KOPT-K1 (cell line): Measurements from ENCODE around the gene CHD5.

Experiments used
- H3K27ac ChIP-seq: fragments of 200-600 bp; sonication (generic); 2 replicates; pipeline ENCODE4 v1.5.1; 2016; ENCODE audit warnings: antibody characterized with exemption, mild to moderate bottlenecking, low read depth, low read length; ENCODE audit not compliant: poor library complexity, severe bottlenecking
- H3K36me3 ChIP-seq: fragments of 200-600 bp; sonication (generic); 2 replicates; pipeline ENCODE4 v1.5.1; 2017; ENCODE audit warnings: antibody characterized with exemption, mild to moderate bottlenecking, low read length, moderate library complexity; ENCODE audit not compliant: insufficient read depth
- H3K9me3 ChIP-seq: fragments of 200-600 bp; sonication (generic); 2 replicates; pipeline ENCODE4 v1.5.1; 2017; ENCODE audit warnings: antibody characterized with exemption, low read length, mild to moderate bottlenecking; ENCODE audit not compliant: insufficient read depth, poor library complexity, severe bottlenecking

The CHD5 gene

DNA sequence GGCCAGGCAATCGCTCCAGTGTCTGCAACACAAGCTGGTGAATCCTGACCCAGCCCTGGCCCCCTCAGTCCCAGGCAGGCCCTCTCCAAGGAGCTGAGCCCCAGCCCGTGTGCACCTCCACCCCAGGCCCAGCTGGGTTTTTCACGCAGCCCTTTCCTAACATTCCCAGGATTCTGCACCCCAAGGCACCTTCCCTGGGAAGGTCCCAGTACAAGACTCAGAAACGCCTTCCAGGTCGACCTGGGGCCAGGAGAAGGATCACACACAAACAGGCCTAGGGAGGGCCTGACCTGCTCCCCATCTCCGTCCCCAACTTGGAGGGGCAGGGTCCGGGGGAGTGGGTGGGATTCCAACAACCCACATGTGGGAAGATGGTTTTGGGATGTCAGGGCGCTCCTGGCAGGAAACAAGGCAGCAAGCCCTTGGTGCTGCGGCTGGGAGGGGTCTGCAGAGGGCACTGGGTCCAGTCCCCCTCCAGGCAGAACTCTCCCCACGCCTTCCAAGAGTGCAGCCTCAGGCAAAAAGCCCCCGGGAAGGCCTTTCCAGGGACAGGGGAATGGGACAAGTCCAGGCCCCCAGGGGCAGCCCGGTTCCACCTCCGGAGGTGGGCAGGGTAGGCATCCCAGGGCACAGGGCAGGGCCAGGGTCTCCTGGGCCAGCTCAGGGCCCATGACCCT, 76.1 kb downstream of the CHD5 start:
- H3K36me3 ChIP-seq = peaks cover 9% of the 10 kb centered on the region; the same call in 1 of the 2 replicates
- H3K27ac ChIP-seq = no peak overlapping the region
- no peaks in the 10 kb centered on the region for H3K9me3 ChIP-seq

DNA sequence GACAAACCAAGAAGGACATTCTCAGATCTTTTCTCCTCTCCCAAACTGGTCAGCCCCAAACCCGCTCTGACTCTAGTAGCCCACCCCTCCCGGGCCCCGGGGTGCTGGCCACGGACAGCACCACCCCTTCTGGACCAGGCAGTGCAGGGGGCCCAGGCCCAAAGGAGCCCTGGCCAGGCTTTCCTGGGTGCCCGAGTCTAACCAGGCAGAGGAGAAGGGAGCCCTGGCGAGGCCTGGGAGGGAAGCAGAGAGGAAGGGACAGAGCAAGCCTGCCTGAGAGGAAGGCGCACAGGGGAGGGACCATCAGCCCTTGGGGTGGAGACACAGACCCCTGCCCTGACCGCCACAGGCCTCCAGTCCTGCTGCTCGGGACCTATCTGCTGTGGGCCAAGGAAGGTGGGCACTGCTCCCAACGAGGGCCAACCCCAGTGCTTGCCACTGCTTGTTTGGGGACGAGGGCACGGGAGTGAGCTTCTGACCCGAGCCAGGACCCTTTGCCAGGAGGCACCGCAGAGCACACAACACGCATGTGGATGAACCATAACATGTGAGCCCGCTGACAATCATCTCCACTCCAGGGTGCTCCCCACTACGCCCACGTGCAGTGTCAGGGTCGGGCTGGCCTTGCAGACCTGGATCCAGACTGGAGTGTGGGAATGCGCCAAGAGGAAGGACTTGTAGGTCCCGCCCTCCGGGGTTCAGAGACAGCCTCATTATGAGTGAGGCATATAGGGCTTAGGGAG, 76.8 kb downstream of the CHD5 start:
- Histone ChIP-seq H3K9me3 (no peaks in the 10 kb centered on the region), H3K36me3 (peaks cover 16% of the 10 kb centered on the region), H3K27ac (no peak overlapping the region)

- Histone ChIP-seq H3K27ac (no peak overlapping the region), H3K36me3 (peaks cover 24% of the 10 kb centered on the region), H3K9me3 (no peaks in the 10 kb centered on the region)
These were observed 77.6 kb downstream of the CHD5 start for GRCh38 chr1:6102532-6102845.

DNA sequence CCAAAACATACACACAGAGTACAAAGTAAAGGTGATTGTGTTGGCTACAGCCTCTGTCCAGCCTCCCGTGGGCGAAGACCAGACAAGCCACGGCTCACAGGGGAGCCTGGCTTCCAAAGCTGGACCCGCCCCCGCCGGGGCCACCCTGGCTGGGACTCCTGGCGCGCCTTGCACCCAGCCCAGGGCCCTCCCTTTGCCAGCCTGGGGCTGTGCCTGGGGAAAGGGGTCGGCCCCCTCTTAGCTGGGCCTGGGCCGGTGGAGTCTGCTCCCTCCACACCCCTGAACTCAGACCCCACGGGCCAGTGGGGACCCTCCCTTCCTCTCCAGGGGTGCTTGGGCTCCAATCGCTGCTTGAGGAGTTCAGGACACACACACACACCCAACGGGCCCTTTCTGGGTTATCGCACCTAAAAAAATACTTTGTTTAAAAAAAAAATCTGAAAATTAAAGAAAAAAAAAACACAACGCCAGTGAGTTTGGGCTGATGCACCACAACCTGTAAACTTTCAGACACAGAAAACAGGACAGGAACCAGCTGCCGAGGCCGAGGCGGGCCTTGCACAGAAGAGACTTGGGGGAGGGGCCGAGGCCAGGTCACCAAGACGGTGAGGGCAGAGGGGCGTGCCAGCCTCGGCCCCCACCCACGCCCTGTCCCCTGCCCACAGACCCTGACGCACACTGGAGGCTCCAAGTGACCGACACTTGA, 78.1 kb downstream of the CHD5 start:
- Histone ChIP-seq H3K27ac (no peak overlapping the region), H3K9me3 (no peaks in the 10 kb centered on the region), H3K36me3 (peaks cover 29% of the 10 kb centered on the region)

DNA sequence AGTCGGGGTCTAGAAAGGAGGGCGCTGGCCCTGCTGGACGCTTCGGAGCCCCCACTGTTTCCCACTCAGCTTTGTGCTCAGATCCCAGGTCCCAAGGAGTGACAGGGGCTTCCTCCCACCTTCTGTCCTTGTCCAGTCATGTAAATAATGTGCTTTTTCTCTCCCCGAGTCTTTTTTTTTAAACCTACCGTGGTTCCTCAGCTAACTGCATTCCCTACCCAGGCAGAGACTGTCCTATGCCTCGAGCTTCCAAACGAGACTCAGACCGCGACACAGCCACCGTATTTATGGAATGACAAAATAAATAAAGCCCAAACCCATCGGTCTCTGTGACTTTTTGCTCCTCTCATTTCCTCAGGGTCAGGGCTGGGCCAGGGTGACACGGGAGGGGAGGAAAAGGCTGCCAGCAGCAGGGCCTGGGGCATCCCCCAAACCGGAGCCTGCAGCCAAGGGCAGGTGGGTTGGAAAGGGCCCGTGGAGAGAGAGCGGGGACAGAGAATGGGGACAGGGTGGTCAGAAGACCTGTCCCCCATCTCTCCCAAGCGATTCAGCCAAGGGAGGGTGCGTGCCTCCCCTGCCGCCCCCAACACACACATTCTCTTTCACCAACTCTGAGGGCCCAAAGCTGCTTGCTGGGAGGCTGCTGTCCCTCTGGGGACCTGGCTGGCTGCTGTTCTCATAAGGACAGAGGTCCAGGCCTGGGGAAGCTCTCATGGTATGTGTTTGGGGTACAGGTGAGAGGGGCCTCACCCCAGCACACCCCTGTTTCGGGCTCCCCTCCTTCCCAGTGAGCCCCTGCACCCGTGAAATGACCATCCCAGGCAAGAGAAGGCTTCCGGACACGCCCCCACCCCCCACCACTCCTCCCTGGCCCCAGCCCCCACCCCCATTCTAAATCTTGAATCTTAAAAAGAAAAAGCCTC, 79.0 kb downstream of the CHD5 start:
- Histone ChIP-seq H3K9me3 (no peaks in the 10 kb centered on the region), H3K27ac (no peak overlapping the region), H3K36me3 (peaks cover 38% of the 10 kb centered on the region)

GRCh38 chr1:6099787-6100765, 80.0 kb downstream of the CHD5 start:
- Histone ChIP-seq H3K9me3 (no peaks in the 10 kb centered on the region), H3K36me3 (peaks cover 48% of the 10 kb centered on the region), H3K27ac (no peak overlapping the region)

DNA sequence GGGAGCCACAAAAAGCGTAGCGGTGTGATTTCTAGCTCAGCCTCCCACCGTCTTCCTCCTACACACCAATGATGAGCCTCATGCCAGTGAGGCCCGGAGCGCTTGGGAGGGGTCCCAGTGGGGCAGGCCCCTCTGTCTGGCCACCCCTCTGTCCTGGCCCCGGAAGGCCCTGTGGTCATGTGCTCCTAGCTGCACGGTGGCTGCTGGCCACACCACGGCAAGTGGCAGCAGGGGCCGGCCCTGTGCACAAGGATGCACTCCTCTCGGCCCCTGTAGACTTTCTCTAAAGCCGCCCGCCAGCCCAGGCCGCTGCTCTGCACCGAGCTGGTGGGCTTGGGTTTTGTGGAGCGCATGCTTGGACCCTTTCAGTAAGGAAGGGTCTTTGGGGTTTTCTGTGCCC, 80.8 kb downstream of the CHD5 start:
- Histone ChIP-seq H3K9me3 (no peaks in the 10 kb centered on the region), H3K27ac (no peak overlapping the region), H3K36me3 (peaks cover 56% of the 10 kb centered on the region)

GRCh38 chr1:6098303-6099215, 81.6 kb downstream of the CHD5 start:
- H3K27ac ChIP-seq = no peak overlapping the region
- no peaks in the 10 kb centered on the region for H3K9me3 ChIP-seq
- peaks cover 63% of the 10 kb centered on the region for H3K36me3 ChIP-seq

GRCh38 chr1:6097824-6098223, 82.3 kb downstream of the CHD5 start:
- Histone ChIP-seq H3K27ac (no peak overlapping the region), H3K36me3 (peaks cover 70% of the 10 kb centered on the region), H3K9me3 (no peaks in the 10 kb centered on the region)

DNA sequence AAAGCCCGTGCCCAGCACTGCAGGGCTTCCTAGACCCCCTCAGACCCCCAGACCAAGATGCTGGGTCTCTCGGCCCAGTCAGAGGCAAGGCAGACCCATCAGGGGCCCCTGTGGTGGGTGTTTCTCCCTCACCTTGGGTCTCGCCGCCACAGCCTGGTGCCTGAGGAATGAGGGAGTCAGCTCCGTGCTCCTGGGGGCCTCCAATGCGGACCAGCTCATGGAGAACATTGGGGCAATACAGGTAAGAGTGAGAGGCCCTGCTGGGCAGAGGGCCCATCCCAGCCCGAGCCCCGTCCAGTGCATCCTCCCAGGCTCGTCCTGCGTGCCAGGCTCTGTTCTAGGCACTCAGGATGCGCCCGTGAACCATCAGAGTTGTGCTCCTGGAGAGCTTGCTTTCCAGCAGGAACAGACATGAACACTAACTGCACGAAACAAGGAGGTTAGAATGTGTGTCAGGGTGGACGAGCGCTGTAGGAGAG, 83.0 kb downstream of the CHD5 start:
- Histone ChIP-seq H3K36me3 (peaks cover 77% of the 10 kb centered on the region), H3K9me3 (no peaks in the 10 kb centered on the region), H3K27ac (no peak overlapping the region)

DNA sequence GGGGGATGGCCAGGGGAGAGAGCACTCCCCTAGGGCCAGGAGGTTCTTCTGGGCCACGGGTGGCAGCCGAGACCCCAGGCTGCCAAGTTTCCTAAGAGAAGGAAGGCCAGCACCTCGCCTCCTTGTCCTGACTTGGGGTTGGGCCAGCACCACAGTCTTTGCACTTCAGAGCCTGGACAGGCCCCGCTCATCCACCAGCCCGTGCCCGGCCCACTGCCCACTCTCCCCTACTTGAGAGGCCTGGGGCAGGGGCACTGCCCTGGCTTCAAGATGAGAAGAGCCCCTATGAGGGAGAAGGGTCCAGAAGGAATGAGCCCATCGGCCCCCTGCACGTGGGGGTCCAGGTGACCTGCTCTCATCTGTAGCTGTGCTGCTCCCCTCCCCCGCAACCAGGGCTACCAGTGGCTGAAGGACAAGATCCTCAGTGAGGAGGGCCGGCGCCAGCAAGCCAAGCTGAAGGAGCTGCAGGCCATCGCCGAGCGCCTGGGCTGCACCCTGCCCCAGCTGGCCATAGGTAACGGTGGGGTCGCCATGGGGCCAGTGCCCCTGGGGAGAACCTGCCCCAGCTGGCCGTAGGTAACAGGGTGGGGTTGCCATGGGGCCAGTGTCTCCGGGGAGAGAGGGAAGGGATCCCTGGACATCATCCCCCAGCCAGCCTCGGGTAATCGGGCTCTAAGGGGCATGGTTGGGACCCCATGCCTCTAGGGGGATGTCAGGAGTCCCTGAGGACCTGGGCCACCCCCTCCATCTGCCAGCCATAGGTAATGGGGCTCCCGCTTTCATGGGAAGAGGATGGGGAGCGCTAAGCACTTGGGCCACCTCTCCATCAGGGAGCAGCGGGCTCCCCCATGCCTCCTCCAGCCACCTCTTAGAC, 83.6 kb downstream of the CHD5 start:
- Histone ChIP-seq H3K36me3 (peaks cover 84% of the 10 kb centered on the region), H3K9me3 (no peaks in the 10 kb centered on the region), H3K27ac (no peak overlapping the region)

DNA sequence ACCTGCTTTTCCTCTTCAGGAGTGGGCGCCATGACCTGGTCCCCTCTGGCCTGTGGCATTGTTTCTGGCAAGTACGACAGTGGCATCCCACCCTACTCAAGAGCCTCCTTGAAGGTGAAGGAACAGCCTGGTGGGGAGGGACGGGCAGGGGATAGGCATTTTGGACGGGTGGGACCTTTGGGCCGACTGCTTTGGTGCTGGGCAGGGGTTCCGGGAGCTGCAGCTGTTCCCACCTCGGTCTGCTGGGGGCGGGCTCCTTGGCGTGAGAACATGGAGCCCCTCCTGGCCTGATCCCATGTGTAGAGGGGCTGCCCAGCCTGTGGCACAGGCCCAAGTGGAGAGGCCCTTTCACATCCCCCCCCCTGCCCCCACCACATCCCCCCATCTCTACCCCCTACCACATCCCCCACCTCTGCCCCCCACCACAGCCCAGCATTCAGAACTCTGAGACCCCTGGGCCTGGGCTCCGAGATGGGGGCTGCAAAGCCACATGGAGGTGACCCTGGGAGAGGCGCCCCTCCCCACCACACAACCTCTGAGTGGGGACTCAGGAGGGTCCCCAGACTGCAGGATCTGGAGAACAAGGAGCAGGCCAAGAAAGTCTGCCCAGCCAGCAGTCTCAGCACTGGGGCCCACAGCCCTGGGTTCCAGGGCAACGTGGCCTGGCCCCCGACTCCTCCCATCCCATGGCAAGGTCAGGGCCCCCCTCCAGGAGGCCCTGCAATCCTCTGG, 84.4 kb downstream of the CHD5 start:
- peaks cover 91% of the 10 kb centered on the region for H3K36me3 ChIP-seq
- no peaks in the 10 kb centered on the region for H3K9me3 ChIP-seq

More for the DNA sequence above, 84.4 kb downstream of the CHD5 start:
- H3K27ac ChIP-seq = no peak overlapping the region
